GM23338 (cell line): ENCODE data around the gene OLFM1. TPM values are rescaled to one million over a fixed set of nuclear protein-coding genes. Genes with fewer than 3 reads are reported as not detected.

Experiments
- EZH2 ChIP-seq: fragments of 200-600 bp; sonication (generic); IDR thresholded peaks from one replicate; pipeline ENCODE4 v1.8.0; 2017; ENCODE audit warnings: antibody characterized with exemption, mild to moderate bottlenecking, low read depth; ENCODE audit not compliant: unreplicated experiment
- POLR2AphosphoS5 ChIP-seq: IDR thresholded peaks from 2 replicates; pipeline ENCODE4 v1.6.1; 2016; ENCODE audit warnings: antibody characterized with exemption, low read depth
- STAT1 ChIP-seq: IDR thresholded peaks from one replicate; pipeline ENCODE4 v1.6.1; 2016; ENCODE audit warnings: antibody characterized with exemption; ENCODE audit not compliant: unreplicated experiment
- polyA plus RNA-seq: library from polyadenylated mRNA; unstranded; fragments of >200 nt; fragmentation: Nextera tagmentation; extraction: Ambion mirVana; gene quantifications from 2 replicates; pipeline ENCODE4 v1.2.1, GENCODE V29; 2016
- total RNA-seq: library from RNA; depleted of rRNA; stranded (reverse); fragments of >200 nt; shearing (Covaris generic); gene quantifications from 2 replicates; pipeline ENCODE4 v1.2.3, GENCODE V29; 2014
- TF ChIP-seq, protein P1 (sequence below): fragments of 250-450 bp; sonication (Bioruptor Pico); IDR thresholded peaks from 2 replicates; pipeline ENCODE4 v1.5.0; 2020; ENCODE audit warnings: mild to moderate bottlenecking, moderate library complexity
- TF ChIP-seq, protein P2 (sequence below): IDR thresholded peaks from one replicate; pipeline ENCODE4 v1.6.1; 2018; ENCODE audit warnings: antibody characterized with exemption; ENCODE audit not compliant: unreplicated experiment
- TF ChIP-seq, protein P3 (sequence below), 2 experiments: fragments of 200-600 bp in 1 of 2; sonication (generic) in 1 of 2; conservative IDR thresholded peaks; 2 replicates each; pipeline versions ENCODE4 v1.5.1 to v1.6.1; 2016 to 2017; ENCODE audit warnings: antibody characterized with exemption in 2 of 2, low read depth in 2 of 2, mild to moderate bottlenecking in 2 of 2, moderate library complexity in 1 of 2

Gene OLFM1
- total and polyA plus RNA-seq, 2 experiments from 2014 or later: 20.6 to 40.1 TPM

DNA sequence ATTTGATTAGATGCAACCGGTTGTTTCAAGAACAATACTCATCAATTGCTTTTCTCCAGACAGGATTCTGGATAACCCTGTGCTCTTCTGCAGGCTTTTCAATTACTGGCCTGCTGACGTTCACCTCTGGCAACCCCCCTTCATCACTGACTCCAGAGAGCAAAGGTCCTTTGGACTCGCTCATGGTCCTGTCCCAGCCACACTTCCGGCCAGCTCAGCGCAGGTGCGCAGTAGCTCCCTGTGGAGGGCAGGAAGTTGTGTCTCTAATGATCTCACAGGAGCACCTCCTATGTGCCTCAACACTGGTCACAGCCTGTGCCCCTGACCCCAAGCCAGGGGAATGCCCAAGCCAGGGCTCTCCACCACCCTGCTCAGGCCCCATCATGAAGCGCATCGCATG lies 44.0 kb downstream of the OLFM1 start (continued):
- TF ChIP-seq, protein P1, sequence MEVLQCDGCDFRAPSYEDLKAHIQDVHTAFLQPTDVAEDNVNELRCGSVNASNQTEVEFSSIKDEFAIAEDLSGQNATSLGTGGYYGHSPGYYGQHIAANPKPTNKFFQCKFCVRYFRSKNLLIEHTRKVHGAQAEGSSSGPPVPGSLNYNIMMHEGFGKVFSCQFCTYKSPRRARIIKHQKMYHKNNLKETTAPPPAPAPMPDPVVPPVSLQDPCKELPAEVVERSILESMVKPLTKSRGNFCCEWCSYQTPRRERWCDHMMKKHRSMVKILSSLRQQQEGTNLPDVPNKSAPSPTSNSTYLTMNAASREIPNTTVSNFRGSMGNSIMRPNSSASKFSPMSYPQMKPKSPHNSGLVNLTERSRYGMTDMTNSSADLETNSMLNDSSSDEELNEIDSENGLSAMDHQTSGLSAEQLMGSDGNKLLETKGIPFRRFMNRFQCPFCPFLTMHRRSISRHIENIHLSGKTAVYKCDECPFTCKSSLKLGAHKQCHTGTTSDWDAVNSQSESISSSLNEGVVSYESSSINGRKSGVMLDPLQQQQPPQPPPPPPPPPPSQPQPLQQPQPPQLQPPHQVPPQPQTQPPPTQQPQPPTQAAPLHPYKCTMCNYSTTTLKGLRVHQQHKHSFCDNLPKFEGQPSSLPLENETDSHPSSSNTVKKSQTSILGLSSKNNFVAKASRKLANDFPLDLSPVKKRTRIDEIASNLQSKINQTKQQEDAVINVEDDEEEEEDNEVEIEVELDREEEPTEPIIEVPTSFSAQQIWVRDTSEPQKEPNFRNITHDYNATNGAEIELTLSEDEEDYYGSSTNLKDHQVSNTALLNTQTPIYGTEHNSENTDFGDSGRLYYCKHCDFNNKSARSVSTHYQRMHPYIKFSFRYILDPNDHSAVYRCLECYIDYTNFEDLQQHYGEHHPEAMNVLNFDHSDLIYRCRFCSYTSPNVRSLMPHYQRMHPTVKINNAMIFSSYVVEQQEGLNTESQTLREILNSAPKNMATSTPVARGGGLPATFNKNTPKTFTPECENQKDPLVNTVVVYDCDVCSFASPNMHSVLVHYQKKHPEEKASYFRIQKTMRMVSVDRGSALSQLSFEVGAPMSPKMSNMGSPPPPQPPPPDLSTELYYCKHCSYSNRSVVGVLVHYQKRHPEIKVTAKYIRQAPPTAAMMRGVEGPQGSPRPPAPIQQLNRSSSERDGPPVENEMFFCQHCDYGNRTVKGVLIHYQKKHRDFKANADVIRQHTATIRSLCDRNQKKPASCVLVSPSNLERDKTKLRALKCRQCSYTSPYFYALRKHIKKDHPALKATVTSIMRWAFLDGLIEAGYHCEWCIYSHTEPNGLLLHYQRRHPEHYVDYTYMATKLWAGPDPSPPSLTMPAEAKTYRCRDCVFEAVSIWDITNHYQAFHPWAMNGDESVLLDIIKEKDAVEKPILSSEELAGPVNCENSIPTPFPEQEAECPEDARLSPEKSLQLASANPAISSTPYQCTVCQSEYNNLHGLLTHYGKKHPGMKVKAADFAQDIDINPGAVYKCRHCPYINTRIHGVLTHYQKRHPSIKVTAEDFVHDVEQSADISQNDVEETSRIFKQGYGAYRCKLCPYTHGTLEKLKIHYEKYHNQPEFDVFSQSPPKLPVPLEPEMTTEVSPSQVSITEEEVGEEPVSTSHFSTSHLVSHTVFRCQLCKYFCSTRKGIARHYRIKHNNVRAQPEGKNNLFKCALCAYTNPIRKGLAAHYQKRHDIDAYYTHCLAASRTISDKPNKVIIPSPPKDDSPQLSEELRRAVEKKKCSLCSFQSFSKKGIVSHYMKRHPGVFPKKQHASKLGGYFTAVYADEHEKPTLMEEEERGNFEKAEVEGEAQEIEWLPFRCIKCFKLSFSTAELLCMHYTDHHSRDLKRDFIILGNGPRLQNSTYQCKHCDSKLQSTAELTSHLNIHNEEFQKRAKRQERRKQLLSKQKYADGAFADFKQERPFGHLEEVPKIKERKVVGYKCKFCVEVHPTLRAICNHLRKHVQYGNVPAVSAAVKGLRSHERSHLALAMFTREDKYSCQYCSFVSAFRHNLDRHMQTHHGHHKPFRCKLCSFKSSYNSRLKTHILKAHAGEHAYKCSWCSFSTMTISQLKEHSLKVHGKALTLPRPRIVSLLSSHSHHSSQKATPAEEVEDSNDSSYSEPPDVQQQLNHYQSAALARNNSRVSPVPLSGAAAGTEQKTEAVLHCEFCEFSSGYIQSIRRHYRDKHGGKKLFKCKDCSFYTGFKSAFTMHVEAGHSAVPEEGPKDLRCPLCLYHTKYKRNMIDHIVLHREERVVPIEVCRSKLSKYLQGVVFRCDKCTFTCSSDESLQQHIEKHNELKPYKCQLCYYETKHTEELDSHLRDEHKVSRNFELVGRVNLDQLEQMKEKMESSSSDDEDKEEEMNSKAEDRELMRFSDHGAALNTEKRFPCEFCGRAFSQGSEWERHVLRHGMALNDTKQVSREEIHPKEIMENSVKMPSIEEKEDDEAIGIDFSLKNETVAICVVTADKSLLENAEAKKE (CRISPR knock-in tag): no peak
- TF ChIP-seq, protein P2, sequence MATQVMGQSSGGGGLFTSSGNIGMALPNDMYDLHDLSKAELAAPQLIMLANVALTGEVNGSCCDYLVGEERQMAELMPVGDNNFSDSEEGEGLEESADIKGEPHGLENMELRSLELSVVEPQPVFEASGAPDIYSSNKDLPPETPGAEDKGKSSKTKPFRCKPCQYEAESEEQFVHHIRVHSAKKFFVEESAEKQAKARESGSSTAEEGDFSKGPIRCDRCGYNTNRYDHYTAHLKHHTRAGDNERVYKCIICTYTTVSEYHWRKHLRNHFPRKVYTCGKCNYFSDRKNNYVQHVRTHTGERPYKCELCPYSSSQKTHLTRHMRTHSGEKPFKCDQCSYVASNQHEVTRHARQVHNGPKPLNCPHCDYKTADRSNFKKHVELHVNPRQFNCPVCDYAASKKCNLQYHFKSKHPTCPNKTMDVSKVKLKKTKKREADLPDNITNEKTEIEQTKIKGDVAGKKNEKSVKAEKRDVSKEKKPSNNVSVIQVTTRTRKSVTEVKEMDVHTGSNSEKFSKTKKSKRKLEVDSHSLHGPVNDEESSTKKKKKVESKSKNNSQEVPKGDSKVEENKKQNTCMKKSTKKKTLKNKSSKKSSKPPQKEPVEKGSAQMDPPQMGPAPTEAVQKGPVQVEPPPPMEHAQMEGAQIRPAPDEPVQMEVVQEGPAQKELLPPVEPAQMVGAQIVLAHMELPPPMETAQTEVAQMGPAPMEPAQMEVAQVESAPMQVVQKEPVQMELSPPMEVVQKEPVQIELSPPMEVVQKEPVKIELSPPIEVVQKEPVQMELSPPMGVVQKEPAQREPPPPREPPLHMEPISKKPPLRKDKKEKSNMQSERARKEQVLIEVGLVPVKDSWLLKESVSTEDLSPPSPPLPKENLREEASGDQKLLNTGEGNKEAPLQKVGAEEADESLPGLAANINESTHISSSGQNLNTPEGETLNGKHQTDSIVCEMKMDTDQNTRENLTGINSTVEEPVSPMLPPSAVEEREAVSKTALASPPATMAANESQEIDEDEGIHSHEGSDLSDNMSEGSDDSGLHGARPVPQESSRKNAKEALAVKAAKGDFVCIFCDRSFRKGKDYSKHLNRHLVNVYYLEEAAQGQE: no peak
- TF ChIP-seq POLR2AphosphoS5: no peak
- TF ChIP-seq, protein P3, sequence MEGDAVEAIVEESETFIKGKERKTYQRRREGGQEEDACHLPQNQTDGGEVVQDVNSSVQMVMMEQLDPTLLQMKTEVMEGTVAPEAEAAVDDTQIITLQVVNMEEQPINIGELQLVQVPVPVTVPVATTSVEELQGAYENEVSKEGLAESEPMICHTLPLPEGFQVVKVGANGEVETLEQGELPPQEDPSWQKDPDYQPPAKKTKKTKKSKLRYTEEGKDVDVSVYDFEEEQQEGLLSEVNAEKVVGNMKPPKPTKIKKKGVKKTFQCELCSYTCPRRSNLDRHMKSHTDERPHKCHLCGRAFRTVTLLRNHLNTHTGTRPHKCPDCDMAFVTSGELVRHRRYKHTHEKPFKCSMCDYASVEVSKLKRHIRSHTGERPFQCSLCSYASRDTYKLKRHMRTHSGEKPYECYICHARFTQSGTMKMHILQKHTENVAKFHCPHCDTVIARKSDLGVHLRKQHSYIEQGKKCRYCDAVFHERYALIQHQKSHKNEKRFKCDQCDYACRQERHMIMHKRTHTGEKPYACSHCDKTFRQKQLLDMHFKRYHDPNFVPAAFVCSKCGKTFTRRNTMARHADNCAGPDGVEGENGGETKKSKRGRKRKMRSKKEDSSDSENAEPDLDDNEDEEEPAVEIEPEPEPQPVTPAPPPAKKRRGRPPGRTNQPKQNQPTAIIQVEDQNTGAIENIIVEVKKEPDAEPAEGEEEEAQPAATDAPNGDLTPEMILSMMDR (conservative IDR thresholded peaks at IDR 0.05; ENCODE audit: low read depth in 2 of 2): no peak
- TF ChIP-seq EZH2: no peak
- no peak for TF ChIP-seq STAT1
